Activated naive CD4-positive, alpha-beta T cell treated with anti-CD3 and anti-CD28 coated beads, Interleukin-2, amount 10 ng/mL, durations not matched to agents 7 days and 5 days (primary cell): ENCODE data around the gene AVPR1A.

ENCODE experiments used
- CTCF ChIA-PET: fragments of 350-600 bp; sonication (Branson Sonifier 250); formaldehyde crosslinking; loops from one replicate; lab custom pipeline; 2021; ENCODE audit warnings: antibody characterized with exemption; lab: Charles Lee
- DNase-seq: peaks from one replicate; pipeline ENCODE4 v3.0.0-alpha.2; 2020
- H3K27ac Mint-ChIP-seq: one replicate; pipeline ENCODE4 v1.8.0; 2021; ENCODE audit warnings: mild to moderate bottlenecking, moderate library complexity, mixed read lengths
- H3K27me3 Mint-ChIP-seq: one replicate; pipeline ENCODE4 v1.8.0; 2021; ENCODE audit warnings: mild to moderate bottlenecking, mixed read lengths
- H3K36me3 Mint-ChIP-seq: one replicate; pipeline ENCODE4 v1.8.0; 2021; ENCODE audit warnings: mixed read lengths
- H3K4me1 Mint-ChIP-seq: one replicate; pipeline ENCODE4 v1.8.0; 2021; ENCODE audit warnings: mixed read lengths
- H3K4me3 Mint-ChIP-seq: one replicate; pipeline ENCODE4 v1.8.0; 2021; ENCODE audit warnings: mild to moderate bottlenecking, moderate library complexity, mixed read lengths
- H3K9me3 Mint-ChIP-seq: one replicate; pipeline ENCODE4 v1.8.0; 2021; ENCODE audit warnings: mixed read lengths

The AVPR1A gene

GRCh38 chr12:63133981-63134380 is 17.0 kb downstream of the AVPR1A start:
- Mint-ChIP-seq H3K36me3 (no peaks in the 10 kb centered on the region), H3K27ac (no peak overlapping the region), H3K9me3 (no peaks in the 10 kb centered on the region), H3K4me3 (no peak overlapping the region), H3K27me3 (no peaks in the 10 kb centered on the region), H3K4me1 (no peaks in the 10 kb centered on the region)
- CTCF ChIA-PET: interaction anchor here (1.4 kb wide), 1 partner anchor 18 kb away, joined by 3 read pairs; no protein-coding TSS in a partner anchor
- no peak for DNase-seq

- H3K4me1 Mint-ChIP-seq: no peaks in the 10 kb centered on the region
- H3K27ac Mint-ChIP-seq: no peak overlapping the region
- no peak for DNase-seq
- H3K36me3 Mint-ChIP-seq: no peaks in the 10 kb centered on the region
- CTCF ChIA-PET: no interaction called here
- no peak overlapping the region for H3K4me3 Mint-ChIP-seq
- H3K27me3 Mint-ChIP-seq: no peaks in the 10 kb centered on the region
- no peaks in the 10 kb centered on the region for H3K9me3 Mint-ChIP-seq
These were observed 18.8 kb downstream of the AVPR1A start for GRCh38 chr12:63132201-63132600.

- Mint-ChIP-seq H3K4me3 (no peak overlapping the region), H3K27me3 (no peaks in the 10 kb centered on the region), H3K9me3 (no peaks in the 10 kb centered on the region), H3K4me1 (no peaks in the 10 kb centered on the region), H3K27ac (no peak overlapping the region), H3K36me3 (no peaks in the 10 kb centered on the region)
- DNase-seq: no peak
- CTCF ChIA-PET: no interaction called here
These were observed 21.1 kb downstream of the AVPR1A start for GRCh38 chr12:63129927-63130326.

- no peaks in the 10 kb centered on the region for H3K36me3 Mint-ChIP-seq
- CTCF ChIA-PET: no interaction called here
- H3K27me3 Mint-ChIP-seq: no peaks in the 10 kb centered on the region
- no peak overlapping the region for H3K4me3 Mint-ChIP-seq
- no peak overlapping the region for H3K27ac Mint-ChIP-seq
- no peaks in the 10 kb centered on the region for H3K4me1 Mint-ChIP-seq
- DNase-seq: no peak
- no peaks in the 10 kb centered on the region for H3K9me3 Mint-ChIP-seq
These were observed 26.2 kb downstream of the AVPR1A start for GRCh38 chr12:63124778-63125177.

GRCh38 chr12:63103494-63104131 is 47.4 kb downstream of the AVPR1A start:
- Mint-ChIP-seq H3K27ac (no peak overlapping the region), H3K4me1 (no peaks in the 10 kb centered on the region), H3K9me3 (no peaks in the 10 kb centered on the region), H3K27me3 (no peaks in the 10 kb centered on the region), H3K36me3 (no peaks in the 10 kb centered on the region), H3K4me3 (no peak overlapping the region)
- DNase-seq: no peak
- CTCF ChIA-PET: interaction anchor here (1.0 kb wide), 1 partner anchor 9 kb away, joined by 3 read pairs; no protein-coding TSS in a partner anchor

- H3K36me3 Mint-ChIP-seq: no peaks in the 10 kb centered on the region
- DNase-seq: no peak
- no peak overlapping the region for H3K4me3 Mint-ChIP-seq
- H3K27ac Mint-ChIP-seq: no peak overlapping the region
- no peaks in the 10 kb centered on the region for H3K9me3 Mint-ChIP-seq
- H3K27me3 Mint-ChIP-seq: no peaks in the 10 kb centered on the region
- CTCF ChIA-PET: no interaction called here
- no peaks in the 10 kb centered on the region for H3K4me1 Mint-ChIP-seq
These were observed 49.1 kb downstream of the AVPR1A start for GRCh38 chr12:63101920-63102319.

GRCh38 chr12:63098851-63099250 is 52.1 kb downstream of the AVPR1A start:
- Mint-ChIP-seq H3K4me1 (no peaks in the 10 kb centered on the region), H3K4me3 (no peak overlapping the region), H3K27ac (no peak overlapping the region), H3K9me3 (no peaks in the 10 kb centered on the region), H3K27me3 (no peaks in the 10 kb centered on the region), H3K36me3 (no peaks in the 10 kb centered on the region)
- no peak for DNase-seq
- CTCF ChIA-PET: no interaction called here

- Mint-ChIP-seq H3K9me3 (no peaks in the 10 kb centered on the region), H3K4me3 (no peak overlapping the region), H3K36me3 (no peaks in the 10 kb centered on the region), H3K27ac (no peak overlapping the region), H3K4me1 (no peaks in the 10 kb centered on the region), H3K27me3 (no peaks in the 10 kb centered on the region)
- DNase-seq: no peak
- CTCF ChIA-PET: no interaction called here
These were observed 55.5 kb downstream of the AVPR1A start for GRCh38 chr12:63095369-63095980.

GRCh38 chr12:63093711-63094110 is 57.3 kb downstream of the AVPR1A start:
- no peak overlapping the region for H3K27ac Mint-ChIP-seq
- H3K4me1 Mint-ChIP-seq: no peaks in the 10 kb centered on the region
- no peaks in the 10 kb centered on the region for H3K36me3 Mint-ChIP-seq
- H3K4me3 Mint-ChIP-seq: no peak overlapping the region
- no peak for DNase-seq
- CTCF ChIA-PET: interaction anchor here (1.0 to 2.0 kb wide), 2 partner anchors 9 to 25 kb away, joined by 3 to 5 read pairs; no protein-coding TSS in a partner anchor
- no peaks in the 10 kb centered on the region for H3K27me3 Mint-ChIP-seq
- no peaks in the 10 kb centered on the region for H3K9me3 Mint-ChIP-seq

GRCh38 chr12:63093084-63093483 is 57.9 kb downstream of the AVPR1A start:
- no peak for DNase-seq
- no peaks in the 10 kb centered on the region for H3K4me1 Mint-ChIP-seq
- CTCF ChIA-PET: interaction anchor here (2.0 kb wide), 1 partner anchor 24 kb away, joined by 5 read pairs; no protein-coding TSS in a partner anchor
- no peaks in the 10 kb centered on the region for H3K27me3 Mint-ChIP-seq
- no peaks in the 10 kb centered on the region for H3K36me3 Mint-ChIP-seq
- no peaks in the 10 kb centered on the region for H3K9me3 Mint-ChIP-seq
- no peak overlapping the region for H3K27ac Mint-ChIP-seq
- H3K4me3 Mint-ChIP-seq: no peak overlapping the region
